Measurements from ENCODE around the gene PHYH. TPM values are rescaled to one million over a fixed set of nuclear protein-coding genes. Genes with fewer than 3 reads are reported as not detected.
A peak's percentile ranks its signal among the peaks of the same experiment; 100 is the strongest.

Gene PHYH
- total RNA-seq, 2 experiments from 2014 or later, result 6.9 to 15.1 TPM

DNA sequence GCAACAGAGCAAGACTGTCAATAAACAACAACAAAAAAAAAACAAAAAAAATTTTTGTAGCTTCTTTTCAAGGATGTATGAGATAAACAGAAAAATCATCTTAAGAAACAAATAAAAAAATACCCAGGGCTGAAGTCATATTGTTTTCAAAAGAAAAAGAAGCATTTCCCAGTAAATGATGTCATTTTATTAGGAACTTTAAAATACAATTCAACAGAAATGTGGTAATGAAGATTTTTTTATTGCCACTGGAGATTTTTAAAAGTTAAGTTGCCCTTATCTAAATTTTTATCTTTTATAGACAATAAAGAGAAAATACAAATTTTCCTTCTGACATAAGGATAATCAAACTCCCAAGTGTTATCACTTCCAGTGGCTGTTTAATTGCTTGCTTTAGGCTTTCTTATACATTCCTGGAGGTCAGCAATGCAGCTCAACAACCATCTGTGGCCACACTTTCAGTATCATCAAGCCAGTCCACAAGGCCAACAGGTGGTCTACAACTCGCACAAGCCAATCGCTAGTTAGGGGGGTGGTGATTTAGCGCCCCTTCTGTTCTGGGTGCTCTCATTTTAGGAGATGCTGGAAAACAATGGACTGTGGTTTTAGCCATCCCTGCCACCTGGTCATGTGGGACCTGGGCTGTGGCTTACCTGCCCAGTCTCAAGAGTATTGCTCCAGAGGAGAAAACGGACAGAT lies 37.4 kb upstream of the PHYH start:
- POLR2A ChIA-PET, result interaction anchor here (0.7 kb wide), 1 partner anchor 13 kb away, joined by 3 read pairs; no protein-coding TSS in a partner anchor

DNA sequence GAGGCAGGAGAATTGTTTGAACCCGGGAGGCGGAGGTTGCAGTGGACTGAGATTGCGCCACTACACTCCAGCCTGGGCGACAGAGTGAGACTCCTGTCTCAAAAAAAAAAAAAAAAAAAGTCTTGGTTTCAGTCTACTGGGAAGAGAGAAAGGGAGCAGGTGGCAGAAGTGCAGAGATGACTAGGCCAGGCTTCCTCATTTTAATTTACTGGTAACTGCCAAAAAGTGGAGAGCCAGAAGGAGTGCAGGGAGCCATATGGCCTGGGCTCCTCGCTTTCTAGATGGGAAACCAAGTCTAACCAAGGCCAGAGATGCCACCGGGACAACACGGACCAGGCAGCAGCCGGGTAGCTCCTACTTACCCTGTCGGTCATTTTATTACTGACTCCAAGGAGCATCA lies 36.0 kb upstream of the PHYH start:
- CTCF ChIA-PET (ENCODE audit: unreplicated experiment), result no interaction called here
- Histone ChIP-seq H2AFZ (ENCODE audit: low read length) (no peak overlapping the region), H3K36me3 (ENCODE audit: insufficient read depth, low read length) (peaks cover 96% of the 10 kb centered on the region), H3K4me3 (ENCODE audit: low read depth, low read length, poor library complexity, severe bottlenecking) (no peak overlapping the region), H3K4me1 (ENCODE audit: insufficient read depth, low read length, poor library complexity, severe bottlenecking) (peaks cover 16% of the 10 kb centered on the region), H3K27ac (ENCODE audit: low read depth, low read length, poor library complexity, severe bottlenecking) (no peak overlapping the region), H3K9me3 (ENCODE audit: low read length) (no peaks in the 10 kb centered on the region), H3K9me2 (ENCODE audit: insufficient read depth, low read length) (no peaks in the 10 kb centered on the region), H3K79me2 (ENCODE audit: insufficient read depth, low read depth, low read length) (peaks cover 31% of the 10 kb centered on the region), H3K4me2 (ENCODE audit: low read length) (no peak overlapping the region), H4K20me1 (ENCODE audit: insufficient read depth, low read length) (no peaks in the 10 kb centered on the region)
- no peak for TF ChIP-seq EZH2phosphoT487 (IDR thresholded peaks at IDR 0.05; ENCODE audit: borderline replicate concordance, low read depth, low read length)
- TF ChIP-seq, protein P1, sequence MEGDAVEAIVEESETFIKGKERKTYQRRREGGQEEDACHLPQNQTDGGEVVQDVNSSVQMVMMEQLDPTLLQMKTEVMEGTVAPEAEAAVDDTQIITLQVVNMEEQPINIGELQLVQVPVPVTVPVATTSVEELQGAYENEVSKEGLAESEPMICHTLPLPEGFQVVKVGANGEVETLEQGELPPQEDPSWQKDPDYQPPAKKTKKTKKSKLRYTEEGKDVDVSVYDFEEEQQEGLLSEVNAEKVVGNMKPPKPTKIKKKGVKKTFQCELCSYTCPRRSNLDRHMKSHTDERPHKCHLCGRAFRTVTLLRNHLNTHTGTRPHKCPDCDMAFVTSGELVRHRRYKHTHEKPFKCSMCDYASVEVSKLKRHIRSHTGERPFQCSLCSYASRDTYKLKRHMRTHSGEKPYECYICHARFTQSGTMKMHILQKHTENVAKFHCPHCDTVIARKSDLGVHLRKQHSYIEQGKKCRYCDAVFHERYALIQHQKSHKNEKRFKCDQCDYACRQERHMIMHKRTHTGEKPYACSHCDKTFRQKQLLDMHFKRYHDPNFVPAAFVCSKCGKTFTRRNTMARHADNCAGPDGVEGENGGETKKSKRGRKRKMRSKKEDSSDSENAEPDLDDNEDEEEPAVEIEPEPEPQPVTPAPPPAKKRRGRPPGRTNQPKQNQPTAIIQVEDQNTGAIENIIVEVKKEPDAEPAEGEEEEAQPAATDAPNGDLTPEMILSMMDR (conservative IDR thresholded peaks at IDR 0.05; ENCODE audit: low read length), result no peak
- BruUV-seq (replicated peaks), result no TSS peak
- DNase-seq (ENCODE audit: low spot score), result peak; percentile 18
- intact Hi-C loops (cut with micrococcal nuclease; ENCODE audit: unreplicated experiment), result no loop called here
- POLR2A ChIA-PET, result no interaction called here

More for the DNA sequence above, 37.4 kb upstream of the PHYH start:
- CTCF ChIA-PET (ENCODE audit: unreplicated experiment), result no interaction called here
- no peak for TF ChIP-seq EZH2phosphoT487 (IDR thresholded peaks at IDR 0.05; ENCODE audit: borderline replicate concordance, low read depth, low read length)
- TF ChIP-seq, protein P1 (conservative IDR thresholded peaks at IDR 0.05; ENCODE audit: low read length), result no peak
- Histone ChIP-seq H3K9me2 (ENCODE audit: insufficient read depth, low read length) (no peaks in the 10 kb centered on the region), H3K4me1 (ENCODE audit: insufficient read depth, low read length, poor library complexity, severe bottlenecking) (peaks cover 25% of the 10 kb centered on the region), H3K36me3 (ENCODE audit: insufficient read depth, low read length) (peaks cover 93% of the 10 kb centered on the region), H3K4me3 (ENCODE audit: low read depth, low read length, poor library complexity, severe bottlenecking) (no peak overlapping the region), H3K27ac (ENCODE audit: low read depth, low read length, poor library complexity, severe bottlenecking) (no peak overlapping the region), H3K79me2 (ENCODE audit: insufficient read depth, low read depth, low read length) (peaks cover 43% of the 10 kb centered on the region), H3K4me2 (ENCODE audit: low read length) (no peak overlapping the region), H4K20me1 (ENCODE audit: insufficient read depth, low read length) (no peaks in the 10 kb centered on the region), H3K9me3 (ENCODE audit: low read length) (no peaks in the 10 kb centered on the region), H2AFZ (ENCODE audit: low read length) (no peak overlapping the region)
- BruUV-seq (replicated peaks), result no TSS peak
- intact Hi-C loops (cut with micrococcal nuclease; ENCODE audit: unreplicated experiment), result no loop called here
- no peak for DNase-seq (ENCODE audit: low spot score)

DNA sequence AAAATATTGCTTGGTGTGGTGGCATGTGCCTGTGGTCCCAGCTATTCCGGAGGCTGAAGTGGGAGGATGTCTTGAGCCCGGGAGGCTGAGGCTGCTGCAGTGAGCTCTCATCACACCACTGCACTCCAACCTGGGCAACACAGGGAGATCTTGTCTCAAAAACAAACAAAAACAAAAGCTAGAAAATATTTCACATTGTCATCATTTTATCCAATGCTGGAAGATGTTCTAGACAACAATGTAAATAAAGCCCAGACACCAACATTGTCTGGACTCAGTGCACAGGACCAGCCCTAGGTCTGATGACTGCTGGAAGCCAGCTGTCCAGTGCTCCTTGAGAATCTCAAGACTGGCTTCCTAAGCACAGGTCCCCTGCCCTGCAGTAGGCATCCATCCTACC lies 34.7 kb upstream of the PHYH start:
- Histone ChIP-seq H3K79me2 (ENCODE audit: insufficient read depth, low read depth, low read length) (peaks cover 18% of the 10 kb centered on the region), H3K4me3 (ENCODE audit: low read depth, low read length, poor library complexity, severe bottlenecking) (no peak overlapping the region), H3K4me2 (ENCODE audit: low read length) (no peak overlapping the region), H3K36me3 (ENCODE audit: insufficient read depth, low read length) (peaks cover 96% of the 10 kb centered on the region), H3K9me2 (ENCODE audit: insufficient read depth, low read length) (no peaks in the 10 kb centered on the region), H2AFZ (ENCODE audit: low read length) (no peak overlapping the region), H3K9me3 (ENCODE audit: low read length) (no peaks in the 10 kb centered on the region), H3K4me1 (ENCODE audit: insufficient read depth, low read length, poor library complexity, severe bottlenecking) (peaks cover 3% of the 10 kb centered on the region), H4K20me1 (ENCODE audit: insufficient read depth, low read length) (no peaks in the 10 kb centered on the region), H3K27ac (ENCODE audit: low read depth, low read length, poor library complexity, severe bottlenecking) (no peak overlapping the region)
- no TSS peak for BruUV-seq (replicated peaks)
- intact Hi-C loops (cut with micrococcal nuclease; ENCODE audit: unreplicated experiment), result no loop called here
- TF ChIP-seq, protein P1 (conservative IDR thresholded peaks at IDR 0.05; ENCODE audit: low read length), result no peak
- TF ChIP-seq EZH2phosphoT487 (IDR thresholded peaks at IDR 0.05; ENCODE audit: borderline replicate concordance, low read depth, low read length), result no peak
- CTCF ChIA-PET (ENCODE audit: unreplicated experiment), result no interaction called here
- POLR2A ChIA-PET, result interaction anchor here (0.5 kb wide), 1 partner anchor 25 kb away, joined by 6 read pairs; no protein-coding TSS in a partner anchor
- DNase-seq (ENCODE audit: low spot score), result no peak

All from OCI-LY7 (cell line).